Activated CD4-positive, alpha-beta T cell treated with anti-CD3 and anti-CD28 coated beads for 36 hours (primary cell): Measurements from ENCODE around the gene SCN2B. TPM values are rescaled to one million over a fixed set of nuclear protein-coding genes. Genes with fewer than 3 reads are reported as not detected.

Experiments
- ATAC-seq: fragments of 200-7000 bp; cut with Tn5 transposase; one replicate; pipeline ENCODE4 v1.10.0; 2021; ENCODE audit warnings: mild to moderate bottlenecking, moderate library complexity
- CTCF ChIA-PET: fragments of 350-600 bp; sonication (Branson Sonifier 250); formaldehyde crosslinking; loops from one replicate; lab custom pipeline; 2021; ENCODE audit warnings: antibody characterized with exemption; lab: Charles Lee
- POLR2A ChIA-PET: fragments of 350-600 bp; sonication (Branson Sonifier 250); formaldehyde crosslinking; loops from one replicate; lab custom pipeline; 2021; ENCODE audit warnings: antibody characterized with exemption, inconsistent platforms; lab: Charles Lee
- DNase-seq: peaks from one replicate; pipeline ENCODE4 v3.0.0-alpha.2; 2020
- H3K27ac Mint-ChIP-seq: one replicate; pipeline ENCODE4 v1.8.0; 2021; ENCODE audit warnings: mixed read lengths
- H3K27me3 Mint-ChIP-seq: one replicate; pipeline ENCODE4 v1.8.0; 2021; ENCODE audit warnings: mixed read lengths
- H3K36me3 Mint-ChIP-seq: one replicate; pipeline ENCODE4 v1.8.0; 2021; ENCODE audit warnings: low read depth, mixed read lengths
- H3K4me1 Mint-ChIP-seq: one replicate; pipeline ENCODE4 v1.8.0; 2021; ENCODE audit warnings: mixed read lengths
- H3K4me3 Mint-ChIP-seq: one replicate; pipeline ENCODE4 v1.8.0; 2021; ENCODE audit warnings: mild to moderate bottlenecking, moderate library complexity, mixed read lengths
- H3K9me3 Mint-ChIP-seq: one replicate; pipeline ENCODE4 v1.8.0; 2021; ENCODE audit warnings: low read depth, mixed read lengths
- intact Hi-C, 2 experiments: fragments of 100-400 bp; cut with DNase I in 1 of 2; cut with micrococcal nuclease in 1 of 2; formaldehyde crosslinking; loops; one replicate each; pipeline versions ENCODE4 v1.14.2 to v1.15.1; 2022 to 2024; cut with DNase I, micrococcal nuclease
- total RNA-seq, 2 experiments: library from RNA; stranded (reverse); gene quantifications; one replicate each; pipeline ENCODE4 v1.2.3, GENCODE V29; 2021

Gene SCN2B
- total RNA-seq, 2 experiments from 2014 or later: not detected

DNA sequence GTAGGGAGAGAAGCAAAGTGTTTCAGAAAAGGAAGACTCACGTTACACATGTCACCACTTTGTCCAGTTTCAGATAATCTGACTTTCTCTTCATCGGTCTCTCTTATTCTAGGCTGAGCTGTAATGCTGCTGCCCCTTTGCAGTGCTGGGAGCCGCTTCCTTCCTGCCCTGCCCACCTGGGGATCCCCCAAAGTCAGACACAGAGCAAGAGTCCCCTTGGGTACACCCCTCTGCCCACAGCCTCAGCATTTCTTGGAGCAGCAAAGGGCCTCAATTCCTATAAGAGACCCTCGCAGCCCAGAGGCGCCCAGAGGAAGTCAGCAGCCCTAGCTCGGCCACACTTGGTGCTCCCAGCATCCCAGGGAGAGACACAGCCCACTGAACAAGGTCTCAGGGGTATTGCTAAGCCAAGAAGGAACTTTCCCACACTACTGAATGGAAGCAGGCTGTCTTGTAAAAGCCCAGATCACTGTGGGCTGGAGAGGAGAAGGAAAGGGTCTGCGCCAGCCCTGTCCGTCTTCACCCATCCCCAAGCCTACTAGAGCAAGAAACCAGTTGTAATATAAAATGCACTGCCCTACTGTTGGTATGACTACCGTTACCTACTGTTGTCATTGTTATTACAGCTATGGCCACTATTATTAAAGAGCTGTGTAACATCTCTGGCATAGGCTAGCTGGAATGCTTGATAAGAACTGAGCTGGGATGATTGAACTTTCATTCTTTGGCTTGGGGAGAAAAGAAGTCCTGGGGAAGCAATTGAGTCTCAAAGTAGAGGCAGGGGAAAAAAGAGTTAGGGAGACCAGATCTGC lies 58.4 kb downstream of the SCN2B start:
- CTCF ChIA-PET: interaction anchor here (0.6 to 1.1 kb wide), 2 partner anchors 13 to 53 kb away, joined by 3 to 4 read pairs; no protein-coding TSS in a partner anchor
- no peaks in the 10 kb centered on the region for H3K9me3 Mint-ChIP-seq
- no peaks in the 10 kb centered on the region for H3K36me3 Mint-ChIP-seq
- H3K27me3 Mint-ChIP-seq: peaks cover 10% of the 10 kb centered on the region
- H3K4me3 Mint-ChIP-seq: no peak overlapping the region
- H3K27ac Mint-ChIP-seq: no peak overlapping the region
- H3K4me1 Mint-ChIP-seq: no peaks in the 10 kb centered on the region
- intact Hi-C loops: no loop called here
- no peak for DNase-seq
- POLR2A ChIA-PET: no interaction called here
- ATAC-seq: no peak

DNA sequence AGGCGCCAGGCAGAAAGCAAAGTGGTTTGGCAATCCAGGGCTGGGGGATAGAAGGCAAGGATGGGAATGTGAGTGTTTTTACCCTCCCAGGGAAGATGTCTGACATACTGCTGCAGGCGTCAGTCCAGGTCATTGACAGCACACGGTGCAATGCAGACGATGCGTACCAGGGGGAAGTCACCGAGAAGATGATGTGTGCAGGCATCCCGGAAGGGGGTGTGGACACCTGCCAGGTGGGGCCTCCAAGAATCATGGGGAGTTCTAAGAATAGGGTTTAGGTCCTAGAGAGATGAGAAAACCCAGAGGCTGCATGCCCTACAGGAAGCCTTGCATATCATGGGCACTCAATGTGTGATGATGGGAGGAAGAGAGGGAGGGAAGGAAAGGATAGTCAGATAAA lies 61.4 kb downstream of the SCN2B start:
- no peak overlapping the region for H3K4me3 Mint-ChIP-seq
- intact Hi-C loops: no loop called here
- no peaks in the 10 kb centered on the region for H3K36me3 Mint-ChIP-seq
- ChIA-PET POLR2A (no interaction called here), CTCF (interaction anchor here (1.9 kb wide), 1 partner anchor 10 kb away, joined by 4 read pairs; no protein-coding TSS in a partner anchor)
- DNase-seq (no peak), ATAC-seq (no peak)
- H3K27me3 Mint-ChIP-seq: peaks cover 12% of the 10 kb centered on the region
- H3K9me3 Mint-ChIP-seq: no peaks in the 10 kb centered on the region
- H3K4me1 Mint-ChIP-seq: no peaks in the 10 kb centered on the region
- H3K27ac Mint-ChIP-seq: no peak overlapping the region

DNA sequence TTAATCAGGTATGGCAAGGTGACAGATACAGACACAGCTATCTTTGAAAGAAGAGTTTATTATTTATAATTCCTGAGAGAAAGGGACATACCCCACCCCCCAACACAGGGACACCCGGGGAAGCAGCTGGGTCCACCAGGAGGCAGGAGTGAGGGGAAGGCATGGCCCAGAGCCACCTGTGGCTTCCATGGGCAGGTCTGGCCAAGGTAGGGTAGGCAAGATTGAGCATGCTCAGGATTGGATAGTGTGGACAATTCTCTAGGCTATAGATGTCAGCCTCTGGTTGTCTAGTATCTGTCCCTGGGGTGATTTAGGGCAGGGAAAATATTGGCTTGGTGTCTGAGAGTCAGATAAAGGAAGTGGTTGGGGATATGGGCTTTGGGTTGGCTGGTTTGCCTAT lies 62.2 kb downstream of the SCN2B start:
- H3K9me3 Mint-ChIP-seq: no peaks in the 10 kb centered on the region
- H3K36me3 Mint-ChIP-seq: no peaks in the 10 kb centered on the region
- intact Hi-C loops: no loop called here
- CTCF ChIA-PET: interaction anchor here (0.6 to 1.4 kb wide), 4 partner anchors 29 to 395 kb away, joined by 3 read pairs; no protein-coding TSS in a partner anchor
- no peak for DNase-seq
- POLR2A ChIA-PET: no interaction called here
- peaks cover 12% of the 10 kb centered on the region for H3K27me3 Mint-ChIP-seq
- H3K4me3 Mint-ChIP-seq: no peak overlapping the region
- no peaks in the 10 kb centered on the region for H3K4me1 Mint-ChIP-seq
- H3K27ac Mint-ChIP-seq: no peak overlapping the region
- no peak for ATAC-seq

DNA sequence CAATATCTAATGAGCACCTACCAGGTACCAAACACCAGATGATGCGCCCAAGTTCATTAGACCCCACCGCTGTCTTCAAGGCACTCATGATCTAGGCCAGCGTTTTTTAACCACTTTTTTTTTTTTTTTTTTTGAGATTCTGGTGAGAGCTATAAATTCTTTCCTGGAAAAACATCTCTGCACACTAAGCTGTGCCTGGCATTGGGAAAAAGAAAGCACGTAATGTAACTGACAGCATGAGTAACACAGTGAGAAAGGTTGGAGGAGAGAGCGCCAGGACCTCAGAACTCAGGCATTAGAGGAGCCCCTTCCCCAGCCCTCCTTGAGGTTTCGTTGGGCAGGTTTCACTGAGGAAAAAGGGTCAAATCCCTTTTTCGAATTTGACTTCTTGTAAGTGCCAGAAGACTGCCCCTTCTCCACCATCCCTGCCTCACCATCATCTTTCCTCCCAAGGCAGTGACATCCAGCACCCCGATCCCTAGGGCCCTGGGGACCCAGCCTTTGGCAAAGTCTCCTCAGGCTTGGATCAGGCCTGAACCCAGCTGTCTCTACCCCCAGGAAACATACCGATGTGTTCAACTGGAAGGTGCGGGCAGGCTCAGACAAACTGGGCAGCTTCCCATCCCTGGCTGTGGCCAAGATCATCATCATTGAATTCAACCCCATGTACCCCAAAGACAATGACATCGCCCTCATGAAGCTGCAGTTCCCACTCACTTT lies 63.6 kb downstream of the SCN2B start:
- intact Hi-C loops: no loop called here
- ChIA-PET CTCF (interaction anchor here (0.6 to 1.4 kb wide), 4 partner anchors 13 to 492 kb away, joined by 3 read pairs; no protein-coding TSS in a partner anchor), POLR2A (interaction anchor here (0.7 kb wide), 1 partner anchor 92 kb away, joined by 9 read pairs; no protein-coding TSS in a partner anchor)

More for the DNA sequence above, 63.6 kb downstream of the SCN2B start:
- DNase-seq (no peak), ATAC-seq (no peak)
- Mint-ChIP-seq H3K9me3 (no peaks in the 10 kb centered on the region), H3K36me3 (no peaks in the 10 kb centered on the region), H3K4me1 (no peaks in the 10 kb centered on the region), H3K4me3 (no peak overlapping the region), H3K27ac (no peak overlapping the region), H3K27me3 (peaks cover 12% of the 10 kb centered on the region)

Other genes starting within 250 kb of the SCN2B start
- 1 to 10 TPM; 1.7 TPM for gene TMPRSS13, start 247.2 kb downstream of the SCN2B start, total RNA-seq
- 10 to 100 TPM; 57.1 to 79.4 TPM for gene IL10RA, start 190.2 kb downstream of the SCN2B start, total RNA-seq
- not detected for gene TMPRSS4, start 99.6 kb downstream of the SCN2B start, total RNA-seq
- gene SMIM35, start 89.7 kb downstream of the SCN2B start, total RNA-seq: under 1 TPM in 1 of 2 experiments, not detected in 1; 0.09 TPM
- under 1 TPM; 0.26 to 0.27 TPM for gene SCN4B, start 23.8 kb downstream of the SCN2B start, total RNA-seq
- 100 to 1,000 TPM; 168 to 193 TPM for gene JAML, start 48.4 kb upstream of the SCN2B start, total RNA-seq
- 10 to 100 TPM; 45.9 to 53.2 TPM for gene MPZL3, start 75.7 kb upstream of the SCN2B start, total RNA-seq
- gene MPZL2, start 87.7 kb upstream of the SCN2B start, total RNA-seq: 10 to 100 TPM; 26.7 to 30.1 TPM
- 100 to 1,000 TPM; 400 to 530 TPM for gene CD3E, start 128.1 kb upstream of the SCN2B start, total RNA-seq
- gene CD3D, start 166.1 kb upstream of the SCN2B start, total RNA-seq: 100 to 1,000 TPM; 305 to 331 TPM
- gene CD3G, start 167.7 kb upstream of the SCN2B start, total RNA-seq: 100 to 1,000 TPM; 141 to 146 TPM
- 10 to 100 TPM; 44.2 to 50.7 TPM for gene UBE4A, start 183.0 kb upstream of the SCN2B start, total RNA-seq
- 100 to 1,000 TPM; 136 to 229 TPM for gene ATP5MG, start 225.0 kb upstream of the SCN2B start, total RNA-seq